Naive B cell (primary cell): ENCODE measurements around the gene NOPCHAP1. TPM values are rescaled to one million over a fixed set of nuclear protein-coding genes. Genes with fewer than 3 reads are reported as not detected.

ENCODE experiments used
- ATAC-seq, 2 donors: fragments of 150-1000 bp; cut with Tn5 transposase; 2 replicates each; pipeline ENCODE4 v1.10.0; 2021; ENCODE audit warnings: low read depth in 2 of 2, mild to moderate bottlenecking in 2 of 2, moderate library complexity in 2 of 2
- DNase-seq: peaks from one replicate; pipeline ENCODE4 v3.0.0; 2022
- H3K27ac Mint-ChIP-seq, 6 donors: one replicate each; pipeline ENCODE4 v1.8.0; 2020 to 2022; ENCODE audit warnings: mild to moderate bottlenecking in 6 of 6, mixed read lengths in 6 of 6, moderate library complexity in 5 of 6, inconsistent platforms in 2 of 6
- H3K27me3 Mint-ChIP-seq, 3 donors: one replicate each; pipeline ENCODE4 v1.8.0; 2021 to 2022; ENCODE audit warnings: mixed read lengths in 3 of 3, mild to moderate bottlenecking in 1 of 3
- H3K36me3 Mint-ChIP-seq, 2 donors: one replicate each; pipeline ENCODE4 v1.8.0; 2020 to 2022; ENCODE audit warnings: mixed read lengths in 2 of 2, inconsistent platforms in 1 of 2, mild to moderate bottlenecking in 1 of 2
- H3K4me1 Mint-ChIP-seq, 3 donors: one replicate each; pipeline ENCODE4 v1.8.0; 2020 to 2022; ENCODE audit warnings: mixed read lengths in 3 of 3, inconsistent platforms in 1 of 3, mild to moderate bottlenecking in 1 of 3, moderate library complexity in 1 of 3
- H3K4me3 Mint-ChIP-seq, 8 donors: one replicate each; pipeline ENCODE4 v1.8.0; 2020 to 2022; ENCODE audit warnings: mild to moderate bottlenecking in 8 of 8, mixed read lengths in 8 of 8, moderate library complexity in 8 of 8, inconsistent platforms in 2 of 8
- H3K9me3 Mint-ChIP-seq, 7 donors: one replicate each; pipeline ENCODE4 v1.8.0; 2020 to 2022; ENCODE audit warnings: mixed read lengths in 7 of 7, mild to moderate bottlenecking in 5 of 7, inconsistent platforms in 2 of 7, moderate library complexity in 1 of 7
- polyA plus RNA-seq, 6 donors: library from polyadenylated mRNA; unstranded; fragments of 300-500 nt; fragmentation: Illumina TruSeq; gene quantifications; one replicate each; pipeline ENCODE4 v1.2.3, GENCODE V29; 2021; ENCODE audit warnings: low read depth in 6 of 6

The NOPCHAP1 gene
- polyA plus RNA-seq, 6 donors from 2014 or later, result 15.5 to 21.9 (median 17.5) TPM

GRCh38 chr12:105013892-105014291 is 27.8 kb downstream of the NOPCHAP1 start:
- no peak for ATAC-seq
- no peak overlapping the region for H3K4me3 Mint-ChIP-seq
- peaks cover 0 to 9% (median 4%) of the 10 kb centered on the region in 3 donors for H3K4me1 Mint-ChIP-seq
- H3K9me3 Mint-ChIP-seq, result peaks cover 0 to 34% (median 21%) of the 10 kb centered on the region in 7 donors
- DNase-seq, result no peak
- H3K27me3 Mint-ChIP-seq, result no peaks in the 10 kb centered on the region
- H3K27ac Mint-ChIP-seq, result no peak overlapping the region
- peaks cover 42 to 43% of the 10 kb centered on the region in 2 donors for H3K36me3 Mint-ChIP-seq

GRCh38 chr12:105014603-105015002 is 28.5 kb downstream of the NOPCHAP1 start:
- no peak overlapping the region for H3K4me3 Mint-ChIP-seq
- H3K4me1 Mint-ChIP-seq, result peaks cover 0 to 9% (median 0%) of the 10 kb centered on the region in 3 donors
- ATAC-seq, result no peak
- H3K9me3 Mint-ChIP-seq, result peaks cover 0 to 28% (median 19%) of the 10 kb centered on the region in 7 donors
- no peak overlapping the region for H3K27ac Mint-ChIP-seq
- DNase-seq, result no peak
- H3K36me3 Mint-ChIP-seq, result peaks cover 34 to 36% of the 10 kb centered on the region in 2 donors
- H3K27me3 Mint-ChIP-seq, result no peaks in the 10 kb centered on the region

- peaks cover 25 to 27% of the 10 kb centered on the region in 2 donors for H3K36me3 Mint-ChIP-seq
- H3K27ac Mint-ChIP-seq, result no peak overlapping the region
- peaks cover 0 to 19% (median 14%) of the 10 kb centered on the region in 7 donors for H3K9me3 Mint-ChIP-seq
- no peak overlapping the region for H3K4me3 Mint-ChIP-seq
- H3K27me3 Mint-ChIP-seq, result no peaks in the 10 kb centered on the region
- DNase-seq (no peak), ATAC-seq (no peak)
- peaks cover 0 to 3% (median 0%) of the 10 kb centered on the region in 3 donors for H3K4me1 Mint-ChIP-seq
Observed at GRCh38 chr12:105015543-105015942, 29.4 kb downstream of the NOPCHAP1 start.

DNA sequence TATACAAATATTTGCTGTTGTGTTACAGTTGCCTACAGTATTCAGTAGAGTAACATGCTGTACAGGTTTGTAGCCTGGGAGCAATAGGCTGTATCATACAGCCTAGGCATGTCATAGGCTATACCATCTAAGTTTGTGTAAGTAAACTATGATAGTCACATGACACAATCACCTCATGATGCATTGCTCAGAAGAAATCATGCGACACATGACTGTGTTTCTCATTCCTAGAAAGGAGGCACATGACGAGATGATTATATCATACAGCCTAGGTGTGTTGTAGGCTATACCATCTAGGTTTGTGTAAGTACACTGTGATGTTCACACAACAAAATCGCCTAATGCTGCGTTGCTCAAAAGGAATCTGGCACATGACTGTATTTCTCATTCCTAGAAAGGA is 31.9 kb downstream of the NOPCHAP1 start:
- no peak for DNase-seq
- Mint-ChIP-seq H3K36me3 (peaks cover 2 to 4% of the 10 kb centered on the region in 2 donors), H3K4me1 (no peaks in the 10 kb centered on the region), H3K27me3 (no peaks in the 10 kb centered on the region), H3K4me3 (no peak overlapping the region), H3K27ac (no peak overlapping the region), H3K9me3 (no peaks in the 10 kb centered on the region)
- ATAC-seq, result no peak

- H3K4me1 Mint-ChIP-seq, result no peaks in the 10 kb centered on the region
- no peak for DNase-seq
- no peak for ATAC-seq
- H3K27me3 Mint-ChIP-seq, result no peaks in the 10 kb centered on the region
- peaks cover 0 to 4% of the 10 kb centered on the region in 2 donors for H3K36me3 Mint-ChIP-seq
- no peak overlapping the region for H3K27ac Mint-ChIP-seq
- H3K9me3 Mint-ChIP-seq, result no peaks in the 10 kb centered on the region
- no peak overlapping the region for H3K4me3 Mint-ChIP-seq
Observed at GRCh38 chr12:105018776-105019175, 32.7 kb downstream of the NOPCHAP1 start.

DNA sequence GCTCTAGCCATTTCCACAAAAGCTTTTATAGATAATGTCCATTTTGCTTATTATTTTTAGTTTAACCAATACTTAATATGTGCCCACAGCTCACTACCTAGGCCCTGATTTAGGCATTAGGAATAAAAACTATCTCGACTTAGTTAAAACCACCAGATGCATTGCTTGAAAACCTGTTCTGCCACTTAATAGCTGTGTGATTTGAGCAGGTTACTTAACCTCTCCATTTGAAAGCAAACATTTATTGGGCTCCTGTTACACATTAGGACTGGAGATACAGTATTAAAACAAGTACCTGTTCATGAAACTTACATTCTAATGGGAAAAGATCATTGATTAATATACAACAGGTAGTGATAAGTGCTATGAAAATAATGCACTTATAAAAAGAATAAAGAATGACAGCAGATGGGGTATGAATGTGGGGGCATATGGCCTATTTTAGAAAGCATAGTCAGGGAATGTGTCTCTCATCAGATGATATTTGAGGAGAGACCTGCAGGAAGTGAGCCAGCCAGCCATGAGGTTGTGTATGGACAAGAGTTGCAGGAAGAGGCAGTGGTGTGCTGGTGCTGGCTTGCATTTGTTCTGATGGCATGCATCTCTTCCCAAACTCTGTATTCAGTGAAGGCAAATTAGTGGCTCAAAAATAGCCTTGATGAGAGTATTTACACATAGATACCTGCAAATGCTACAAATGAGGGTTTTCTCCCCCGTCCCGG is 34.3 kb downstream of the NOPCHAP1 start:
- Mint-ChIP-seq H3K4me3 (no peak overlapping the region), H3K4me1 (no peaks in the 10 kb centered on the region)

GRCh38 chr12:105024928-105025327 is 38.8 kb downstream of the NOPCHAP1 start:
- Mint-ChIP-seq H3K36me3 (no peaks in the 10 kb centered on the region), H3K27me3 (no peaks in the 10 kb centered on the region), H3K4me3 (no peak overlapping the region)

More for the DNA sequence above, 34.3 kb downstream of the NOPCHAP1 start:
- DNase-seq (no peak), ATAC-seq (no peak)
- Mint-ChIP-seq H3K27ac (peak overlapping the region in 3 of 6 donors; percentile 15 to 58 (median 18)), H3K9me3 (no peaks in the 10 kb centered on the region), H3K36me3 (no peaks in the 10 kb centered on the region), H3K27me3 (no peaks in the 10 kb centered on the region)

GRCh38 chr12:105025890-105026289 is 39.8 kb downstream of the NOPCHAP1 start:
- Mint-ChIP-seq H3K4me1 (peaks cover 2 to 3% (median 2%) of the 10 kb centered on the region in 3 donors), H3K4me3 (no peak overlapping the region), H3K27ac (no peak overlapping the region), H3K36me3 (no peaks in the 10 kb centered on the region), H3K9me3 (no peaks in the 10 kb centered on the region), H3K27me3 (no peaks in the 10 kb centered on the region)
- DNase-seq (no peak), ATAC-seq (no peak)

More at GRCh38 chr12:105024928-105025327, 38.8 kb downstream of the NOPCHAP1 start:
- DNase-seq (no peak), ATAC-seq (no peak)
- Mint-ChIP-seq H3K4me1 (no peaks in the 10 kb centered on the region), H3K9me3 (no peaks in the 10 kb centered on the region), H3K27ac (no peak overlapping the region)

DNA sequence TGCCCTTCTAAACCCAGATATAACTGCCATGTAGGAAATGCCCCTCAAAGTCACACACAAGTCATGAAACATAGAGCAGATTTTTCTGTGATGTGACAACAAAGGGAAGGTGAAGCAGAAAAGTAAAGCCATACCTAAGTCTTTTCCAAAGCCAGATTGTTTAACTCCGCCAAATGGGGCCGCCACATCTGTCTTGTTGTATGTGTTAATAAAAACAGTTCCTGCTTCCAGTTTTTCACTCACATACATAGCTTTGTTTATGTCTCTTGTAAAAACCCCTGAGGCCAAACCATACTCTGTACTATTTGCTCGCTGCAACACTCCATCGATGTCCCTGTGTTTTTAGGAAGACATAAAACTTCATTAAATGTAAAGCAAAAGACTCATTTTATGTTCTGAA is 40.3 kb downstream of the NOPCHAP1 start:
- Mint-ChIP-seq H3K4me1 (peaks cover 7 to 8% (median 8%) of the 10 kb centered on the region in 3 donors), H3K9me3 (no peaks in the 10 kb centered on the region), H3K36me3 (no peaks in the 10 kb centered on the region), H3K27me3 (no peaks in the 10 kb centered on the region), H3K4me3 (no peak overlapping the region), H3K27ac (no peak overlapping the region)
- ATAC-seq, result no peak
- DNase-seq, result no peak

DNA sequence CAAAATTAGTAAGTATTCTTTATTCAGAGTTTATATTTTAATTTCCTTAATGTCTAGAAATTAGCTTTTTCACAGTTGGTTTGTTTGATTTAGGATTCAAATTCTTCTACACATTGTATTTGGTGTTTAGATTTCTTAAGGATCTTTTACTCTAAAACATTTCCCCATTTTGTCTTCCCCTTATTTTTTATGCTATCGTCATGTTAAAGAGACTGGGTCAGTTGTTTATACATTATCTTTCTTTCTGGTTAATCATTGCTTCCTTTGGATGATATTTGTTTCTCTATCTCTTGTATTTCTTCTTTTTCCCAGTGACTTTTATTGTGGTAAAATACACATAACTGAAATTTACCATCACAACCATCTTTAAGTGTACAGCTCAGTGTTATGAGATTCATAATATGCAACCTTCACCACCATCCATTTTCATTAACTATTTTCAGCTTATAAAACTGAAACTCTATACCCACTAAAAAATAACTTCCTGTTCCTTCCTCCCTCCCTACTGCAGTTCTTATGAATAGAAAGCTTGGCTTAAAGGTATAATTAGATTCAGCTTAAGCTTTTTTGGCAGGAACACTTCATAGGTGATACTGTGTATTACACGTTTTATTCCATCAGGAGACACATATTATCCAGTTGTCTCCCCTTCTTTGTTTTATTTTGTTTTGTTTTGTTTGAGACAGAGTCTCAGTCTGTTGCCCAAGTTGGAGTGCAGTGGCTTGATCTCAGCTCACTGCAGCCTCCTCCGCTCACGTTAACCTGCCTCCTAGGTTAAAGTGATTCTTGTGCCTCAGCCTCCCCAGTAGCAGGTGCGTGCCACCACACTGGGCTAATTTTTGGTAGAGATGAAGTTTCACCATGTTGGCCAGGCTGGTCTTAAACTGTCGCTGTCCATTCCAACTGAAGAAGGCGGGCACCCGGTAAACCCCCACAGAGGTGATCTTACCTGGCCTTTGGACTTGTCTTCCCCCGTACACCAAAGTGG is 45.0 kb downstream of the NOPCHAP1 start:
- Mint-ChIP-seq H3K27ac (peak overlapping the region in 5 of 6 donors; percentile 13 to 83 (median 51)), H3K27me3 (no peaks in the 10 kb centered on the region), H3K4me3 (peak overlapping the region in 7 of 8 donors; percentile 17 to 77 (median 51)), H3K36me3 (no peaks in the 10 kb centered on the region), H3K9me3 (peaks cover 0 to 2% (median 0%) of the 10 kb centered on the region in 7 donors), H3K4me1 (peaks cover 16 to 22% (median 16%) of the 10 kb centered on the region in 3 donors)
- DNase-seq, result peak; percentile 13
- peak; percentile 72 to 86 for ATAC-seq

DNA sequence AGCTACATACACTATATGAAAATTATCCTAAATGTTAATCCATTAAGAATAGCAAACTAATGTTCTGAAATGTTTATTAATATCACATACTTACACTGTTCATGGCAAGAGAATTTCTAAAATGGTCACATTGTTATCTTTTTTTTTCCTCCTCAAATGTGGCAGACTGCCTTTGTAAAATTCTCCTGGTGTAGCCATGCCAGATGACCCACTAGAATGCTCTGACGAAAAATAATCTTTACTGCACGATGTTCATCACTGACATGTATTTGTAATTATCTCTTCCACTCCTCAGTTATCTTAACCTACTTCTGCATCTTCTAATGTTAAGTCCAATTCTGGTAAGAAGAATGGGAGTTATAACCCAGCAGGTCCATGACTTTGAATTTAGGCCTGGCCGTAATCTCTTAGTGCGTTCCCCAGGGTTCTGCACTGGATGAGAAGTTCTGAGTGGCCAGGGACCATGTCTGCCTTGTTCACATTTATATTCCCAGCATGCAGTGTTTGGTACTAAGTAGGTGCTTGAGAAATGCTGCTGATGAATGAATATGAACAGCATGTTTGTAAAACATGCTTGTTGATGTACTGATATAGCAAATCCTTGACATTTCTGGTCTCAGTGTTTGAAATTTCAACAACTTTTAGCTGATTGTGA is 46.7 kb downstream of the NOPCHAP1 start:
- DNase-seq (no peak), ATAC-seq (no peak)
- H3K27me3 Mint-ChIP-seq, result no peaks in the 10 kb centered on the region
- H3K4me3 Mint-ChIP-seq, result peak overlapping the region in 1 of 8 donors; percentile 61
- H3K4me1 Mint-ChIP-seq, result peaks cover 16 to 27% (median 19%) of the 10 kb centered on the region in 3 donors
- no peaks in the 10 kb centered on the region for H3K36me3 Mint-ChIP-seq
- peak overlapping the region in 1 of 6 donors; percentile 80 for H3K27ac Mint-ChIP-seq
- H3K9me3 Mint-ChIP-seq, result peaks cover 0 to 2% (median 0%) of the 10 kb centered on the region in 7 donors

- no peak for ATAC-seq
- H3K4me3 Mint-ChIP-seq, result no peak overlapping the region
- no peak overlapping the region for H3K27ac Mint-ChIP-seq
- H3K4me1 Mint-ChIP-seq, result peaks cover 16 to 27% (median 19%) of the 10 kb centered on the region in 3 donors
- no peaks in the 10 kb centered on the region for H3K36me3 Mint-ChIP-seq
- DNase-seq, result no peak
- H3K27me3 Mint-ChIP-seq, result no peaks in the 10 kb centered on the region
- peaks cover 0 to 2% (median 0%) of the 10 kb centered on the region in 7 donors for H3K9me3 Mint-ChIP-seq
Observed at GRCh38 chr12:105033851-105034250, 47.7 kb downstream of the NOPCHAP1 start.
